Retinal pigment epithelial cell (primary cell): ENCODE measurements around the gene ELMOD1.

Experiments
- DNase-seq: peaks from one replicate; pipeline ENCODE4 v3.0.0-alpha.2; 2010; ENCODE audit warnings: low read depth
- H3K4me3 ChIP-seq: 2 replicates; pipeline ENCODE4 v1.5.1; 2011; ENCODE audit warnings: mild to moderate bottlenecking, low read length, control low read depth, moderate library complexity
- TF ChIP-seq, protein P1 (sequence below): conservative IDR thresholded peaks from 2 replicates; pipeline ENCODE4 v1.5.1; 2011; ENCODE audit warnings: low read depth, low read length, control low read depth, inconsistent platforms

Gene ELMOD1

GRCh38 chr11:107587306-107587979 is 3.5 kb upstream of the ELMOD1 start:
- TF ChIP-seq, protein P1, sequence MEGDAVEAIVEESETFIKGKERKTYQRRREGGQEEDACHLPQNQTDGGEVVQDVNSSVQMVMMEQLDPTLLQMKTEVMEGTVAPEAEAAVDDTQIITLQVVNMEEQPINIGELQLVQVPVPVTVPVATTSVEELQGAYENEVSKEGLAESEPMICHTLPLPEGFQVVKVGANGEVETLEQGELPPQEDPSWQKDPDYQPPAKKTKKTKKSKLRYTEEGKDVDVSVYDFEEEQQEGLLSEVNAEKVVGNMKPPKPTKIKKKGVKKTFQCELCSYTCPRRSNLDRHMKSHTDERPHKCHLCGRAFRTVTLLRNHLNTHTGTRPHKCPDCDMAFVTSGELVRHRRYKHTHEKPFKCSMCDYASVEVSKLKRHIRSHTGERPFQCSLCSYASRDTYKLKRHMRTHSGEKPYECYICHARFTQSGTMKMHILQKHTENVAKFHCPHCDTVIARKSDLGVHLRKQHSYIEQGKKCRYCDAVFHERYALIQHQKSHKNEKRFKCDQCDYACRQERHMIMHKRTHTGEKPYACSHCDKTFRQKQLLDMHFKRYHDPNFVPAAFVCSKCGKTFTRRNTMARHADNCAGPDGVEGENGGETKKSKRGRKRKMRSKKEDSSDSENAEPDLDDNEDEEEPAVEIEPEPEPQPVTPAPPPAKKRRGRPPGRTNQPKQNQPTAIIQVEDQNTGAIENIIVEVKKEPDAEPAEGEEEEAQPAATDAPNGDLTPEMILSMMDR = no peak
- H3K4me3 ChIP-seq = no peak overlapping the region
- no peak for DNase-seq

DNA sequence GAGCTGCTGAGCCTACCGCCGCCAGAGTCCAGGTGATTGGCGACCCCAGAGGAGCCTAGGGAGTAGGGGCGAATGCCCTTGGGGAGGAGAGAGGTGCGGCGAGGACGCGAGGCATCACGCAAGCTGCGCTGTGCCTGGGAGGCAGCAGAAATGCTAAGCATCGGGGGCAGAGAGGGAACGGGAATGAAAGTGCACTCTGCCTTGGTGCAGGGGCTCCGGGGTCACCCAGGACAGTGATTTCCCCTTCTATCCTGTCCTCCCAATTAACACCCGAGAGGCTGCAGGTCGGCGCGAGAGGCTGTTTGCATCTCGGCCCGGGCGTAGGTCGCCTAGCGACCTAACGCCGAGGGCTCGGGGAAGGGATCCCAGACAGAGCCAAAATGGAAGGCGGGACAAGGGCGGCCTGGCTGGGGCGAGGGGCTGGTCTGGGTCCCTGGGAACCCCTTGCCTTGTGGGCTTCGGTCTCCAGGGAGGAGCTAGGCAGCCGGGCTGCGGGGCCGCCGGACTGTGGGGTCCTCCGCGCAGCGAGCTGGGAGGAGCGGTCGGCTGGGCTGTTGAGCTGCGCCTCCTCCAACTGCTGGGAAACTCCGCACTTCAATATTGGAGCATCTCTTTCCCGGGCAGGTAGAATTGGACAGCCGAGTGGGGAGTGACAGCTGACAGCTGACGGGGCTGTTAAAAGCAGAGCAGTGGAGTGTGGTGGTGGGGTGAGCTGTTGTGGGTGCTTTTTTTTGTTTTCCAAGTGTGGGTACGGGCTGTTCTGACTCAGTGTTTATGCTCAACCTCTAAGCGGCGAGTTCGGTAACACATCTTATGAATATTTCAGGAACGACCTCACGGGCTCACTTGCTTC is 657 bp downstream of the ELMOD1 start:
- peak overlapping the region; percentile 65 for H3K4me3 ChIP-seq
- no peak for DNase-seq
- TF ChIP-seq, protein P1 = no peak

DNA sequence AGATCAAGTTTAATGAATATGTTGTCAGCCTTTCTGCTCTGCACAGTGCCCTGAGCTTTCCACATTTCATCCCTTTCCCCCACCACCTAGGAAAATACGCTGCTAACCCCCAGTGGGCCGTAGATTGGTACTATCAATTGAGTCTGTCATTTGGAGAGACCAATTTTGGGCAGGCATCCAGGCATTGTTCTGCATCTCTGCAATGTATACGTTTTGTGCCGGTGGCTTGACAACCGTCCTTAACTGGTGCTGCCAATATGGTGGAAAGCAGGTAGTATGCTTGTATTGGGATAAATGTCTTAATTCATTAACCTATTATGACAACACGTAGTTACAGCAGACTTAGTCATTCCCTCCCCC is 1.3 kb downstream of the ELMOD1 start:
- TF ChIP-seq, protein P1 = no peak
- DNase-seq = no peak
- H3K4me3 ChIP-seq = no peak overlapping the region

DNA sequence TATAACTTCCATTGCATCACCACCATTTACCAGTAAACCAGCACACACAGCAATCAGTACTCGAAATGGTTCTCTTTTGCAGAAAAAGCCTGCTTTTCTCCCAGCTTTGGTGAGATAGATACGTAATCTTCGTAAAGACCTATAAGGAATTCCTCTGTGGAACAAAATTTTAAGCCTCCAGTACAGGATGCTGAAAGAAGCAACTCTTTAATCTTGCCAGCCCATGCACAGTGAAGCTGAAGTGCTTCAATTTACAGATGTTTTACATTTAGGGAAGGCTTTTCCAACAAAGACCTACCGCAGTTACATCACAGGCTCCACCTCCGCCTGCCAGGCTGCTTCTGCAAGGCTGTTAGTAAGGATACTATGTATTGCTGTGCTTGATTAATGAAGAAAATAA is 1.9 kb downstream of the ELMOD1 start:
- TF ChIP-seq, protein P1 = no peak
- H3K4me3 ChIP-seq = no peak overlapping the region
- no peak for DNase-seq

- no peak for DNase-seq
- TF ChIP-seq, protein P1 = no peak
- H3K4me3 ChIP-seq = no peak overlapping the region
These were observed 3.0 kb downstream of the ELMOD1 start for GRCh38 chr11:107593951-107594350.

- no peak for DNase-seq
- no peak overlapping the region for H3K4me3 ChIP-seq
- TF ChIP-seq, protein P1 = no peak
These were observed 3.8 kb downstream of the ELMOD1 start for GRCh38 chr11:107594736-107595135.
